H1 (cell line): ENCODE data around the gene RAB11FIP5. TPM values are rescaled to one million over a fixed set of nuclear protein-coding genes. Genes with fewer than 3 reads are reported as not detected.

Experiments
- CTCF ChIA-PET: fragments of 300-600 bp; sonication (Branson Sonifier 250); formaldehyde crosslinking; loops from one replicate; lab custom pipeline; 2021; ENCODE audit not compliant: partially characterized antibody; lab: Charles Lee
- POLR2A ChIA-PET: fragments of 300-600 bp; sonication (Branson Sonifier 250); formaldehyde crosslinking; loops from one replicate; lab custom pipeline; 2021; ENCODE audit warnings: inconsistent platforms; ENCODE audit not compliant: partially characterized antibody; lab: Charles Lee
- DNase-seq, 2 experiments: peaks; one replicate each; pipeline versions ENCODE4 v3.0.0 to v3.0.0-alpha.2; 2010 to 2022; ENCODE audit warnings: low spot score in 2 of 2, low read depth in 1 of 2, mixed read lengths in 1 of 2
- FAIRE-seq: peaks from 2 replicates; lab custom pipeline; 2011; peaks lifted over from hg19 to GRCh38; lab: Jason Lieb, UNC
- H2AFZ ChIP-seq: 2 replicates; pipeline ENCODE4 v1.8.1; 2012; ENCODE audit warnings: low read length, inconsistent platforms
- H2AK5ac ChIP-seq: 2 replicates; pipeline ENCODE4 v1.6.1; 2013; ENCODE audit warnings: low read depth, low read length
- H2BK120ac ChIP-seq: replicated peaks from 2 replicates; pipeline ENCODE3; 2013; ENCODE audit warnings: low read depth, low read length, inconsistent platforms
- H2BK12ac ChIP-seq: 2 replicates; pipeline ENCODE4 v1.6.1; 2013; ENCODE audit warnings: low read depth, low read length
- H2BK15ac ChIP-seq: 2 replicates; pipeline ENCODE4 v1.6.1; 2013; ENCODE audit warnings: low read length
- H2BK20ac ChIP-seq: 2 replicates; pipeline ENCODE4 v1.6.1; 2013; ENCODE audit warnings: low read length
- H2BK5ac ChIP-seq: 2 replicates; pipeline ENCODE4 v1.6.1; 2013; ENCODE audit warnings: low read depth, low read length
- H3K14ac ChIP-seq: 2 replicates; pipeline ENCODE4 v1.6.1; 2013; ENCODE audit warnings: inconsistent platforms; ENCODE audit not compliant: insufficient read length
- H3K18ac ChIP-seq: 2 replicates; pipeline ENCODE4 v1.6.1; 2013; ENCODE audit warnings: low read length; ENCODE audit errors: extremely low read depth
- H3K23ac ChIP-seq: 2 replicates; pipeline ENCODE4 v1.6.1; 2013; ENCODE audit warnings: inconsistent platforms; ENCODE audit not compliant: insufficient read length
- H3K23me2 ChIP-seq: 2 replicates; pipeline ENCODE4 v1.6.1; 2013; ENCODE audit warnings: low read depth, low read length
- H3K27ac ChIP-seq: 2 replicates; pipeline ENCODE4 v1.6.1; 2011; ENCODE audit warnings: low read depth, low read length, inconsistent platforms
- H3K27me3 ChIP-seq, 4 experiments: replicated peaks in 1 of 4; 1 replicate in 1 of 4; 2 replicates in 3 of 4; pipeline versions ENCODE4 v1.6.1 to v1.8.1; 2011 to 2013; ENCODE audit warnings: low read length in 3 of 4, mild to moderate bottlenecking in 3 of 4, inconsistent platforms in 2 of 4, mixed read lengths in 2 of 4, moderate library complexity in 1 of 4; ENCODE audit not compliant: control insufficient read depth in 3 of 4, insufficient read depth in 3 of 4; ENCODE audit errors: extremely low read depth in 1 of 4
- H3K36me3 ChIP-seq, 4 experiments: 2 replicates each; pipeline versions ENCODE4 v1.6.1 to v1.8.1; 2011 to 2013; ENCODE audit warnings: mild to moderate bottlenecking in 4 of 4, low read length in 3 of 4, moderate library complexity in 2 of 4, control low read depth in 1 of 4, inconsistent platforms in 1 of 4; ENCODE audit not compliant: insufficient read depth in 4 of 4, control insufficient read depth in 2 of 4
- H3K4ac ChIP-seq: replicated peaks from 2 replicates; pipeline ENCODE3; 2013; ENCODE audit warnings: low read length, low read depth, mixed read lengths, inconsistent platforms; ENCODE audit not compliant: insufficient read length
- H3K4me1 ChIP-seq, 4 experiments: replicated peaks in 1 of 4; 1 replicate in 1 of 4; 2 replicates in 3 of 4; pipeline versions ENCODE4 v1.6.1 to v1.8.1; 2011 to 2013; ENCODE audit warnings: low read length in 3 of 4, inconsistent platforms in 2 of 4, mixed read lengths in 1 of 4; ENCODE audit not compliant: insufficient read depth in 4 of 4, control insufficient read depth in 3 of 4
- H3K4me2 ChIP-seq, 2 experiments: 2 replicates each; pipeline versions ENCODE4 v1.6.1 to v1.8.1; 2011 to 2013; ENCODE audit warnings: low read depth in 2 of 2, low read length in 2 of 2, control low read depth in 1 of 2, inconsistent platforms in 1 of 2, mild to moderate bottlenecking in 1 of 2; ENCODE audit not compliant: insufficient read depth in 1 of 2
- H3K4me3 ChIP-seq, 4 experiments: fragments of 200-600, 300-600 bp in 1 of 4; sonication (generic), shearing (Covaris generic), sonication (Bioruptor Twin) in 1 of 4; 2 replicates each; pipeline versions ENCODE4 v1.5.1 to v1.8.1; 2011 to 2016; ENCODE audit warnings: low read length in 4 of 4, low read depth in 3 of 4, control low read depth in 2 of 4, inconsistent platforms in 2 of 4, mild to moderate bottlenecking in 2 of 4, mixed read lengths in 1 of 4, moderate library complexity in 1 of 4; ENCODE audit not compliant: insufficient read depth in 2 of 4; ENCODE audit errors: extremely low read depth in 1 of 4
- H3K56ac ChIP-seq: replicated peaks from 2 replicates; pipeline ENCODE3; 2013; ENCODE audit warnings: low read depth, mild to moderate bottlenecking, mixed read lengths, low read length, inconsistent platforms; ENCODE audit not compliant: insufficient read length
- H3K79me1 ChIP-seq: 2 replicates; pipeline ENCODE4 v1.6.1; 2013; ENCODE audit warnings: low read depth, low read length, control low read depth
- H3K79me2 ChIP-seq, 2 experiments: 2 replicates each; pipeline versions ENCODE4 v1.6.1 to v1.8.1; 2012 to 2013; ENCODE audit warnings: low read length in 2 of 2, mild to moderate bottlenecking in 2 of 2, inconsistent platforms in 1 of 2; ENCODE audit not compliant: insufficient read depth in 2 of 2, control insufficient read depth in 1 of 2
- H3K9ac ChIP-seq, 4 experiments: replicated peaks in 1 of 4; 1 replicate in 1 of 4; 2 replicates in 3 of 4; pipeline versions ENCODE4 v1.6.1 to v1.8.1; 2011 to 2013; ENCODE audit warnings: low read depth in 3 of 4, low read length in 3 of 4, control low read depth in 2 of 4, mild to moderate bottlenecking in 2 of 4, moderate library complexity in 2 of 4, inconsistent platforms in 1 of 4; ENCODE audit errors: extremely low read depth in 1 of 4
- H3K9me3 ChIP-seq, 2 experiments: 2 replicates each; pipeline versions ENCODE4 v1.6.1 to v1.8.1; 2012 to 2013; ENCODE audit warnings: mild to moderate bottlenecking in 2 of 2, moderate library complexity in 2 of 2, control low read depth in 1 of 2, inconsistent platforms in 1 of 2, low read depth in 1 of 2, low read length in 1 of 2, mixed read lengths in 1 of 2; ENCODE audit not compliant: insufficient read depth in 2 of 2
- H4K20me1 ChIP-seq, 2 experiments: replicated peaks in 1 of 2; 2 replicates each; pipeline versions ENCODE3 to v1.8.1; 2011 to 2013; ENCODE audit warnings: inconsistent platforms in 2 of 2, low read length in 2 of 2, mild to moderate bottlenecking in 1 of 2; ENCODE audit not compliant: insufficient read depth in 2 of 2, control insufficient read depth in 1 of 2
- H4K5ac ChIP-seq: 2 replicates; pipeline ENCODE4 v1.6.1; 2013; ENCODE audit warnings: low read length, low read depth, mixed read lengths, inconsistent platforms; ENCODE audit not compliant: insufficient read length
- H4K8ac ChIP-seq: 2 replicates; pipeline ENCODE4 v1.8.0; 2013; ENCODE audit warnings: mild to moderate bottlenecking, moderate library complexity, low read length, inconsistent platforms; ENCODE audit not compliant: insufficient read depth; ENCODE audit errors: extremely low read depth
- H4K91ac ChIP-seq: replicated peaks from 2 replicates; pipeline ENCODE3; 2013; ENCODE audit warnings: low read length, mixed read lengths, inconsistent platforms; ENCODE audit not compliant: insufficient read length
- ATF2 ChIP-seq: IDR thresholded peaks from 2 replicates; pipeline ENCODE4 v1.6.1; 2012; ENCODE audit warnings: low read length, inconsistent platforms
- HDAC2 ChIP-seq, 2 experiments: fragments of 300-600 bp in 1 of 2; sonication (generic) in 1 of 2; IDR thresholded peaks; 2 replicates each; pipeline ENCODE4 v1.6.1; 2011 to 2012; ENCODE audit warnings: low read depth in 2 of 2, low read length in 2 of 2, mild to moderate bottlenecking in 2 of 2, moderate library complexity in 2 of 2, borderline replicate concordance in 1 of 2, inconsistent platforms in 1 of 2
- WGBS, 2 experiments: shearing (Covaris generic) in 1 of 2; methylation state at CpG; one replicate each; pipeline versions ENCODE4 v1.1.6 to v1.1.7; 2013 to 2015; ENCODE audit warnings: low lambda C conversion rate in 2 of 2, mixed read lengths in 2 of 2, inconsistent platforms in 1 of 2, low coverage in 1 of 2, missing lambda C conversion rate in 1 of 2; ENCODE audit not compliant: insufficient replicate concordance in 2 of 2, insufficient coverage in 1 of 2, insufficient read length in 1 of 2; ENCODE audit errors: extremely low coverage in 1 of 2, missing lambda C conversion rate in 1 of 2; 5-methylcytosine and 5-hydroxymethylcytosine counted together
- polyA plus RNA-seq, 7 experiments: library from polyadenylated mRNA; depleted of rRNA in 3 of 7; stranded (reverse) in 5 of 7; unstranded in 2 of 7; fragments of >200 nt in 5 of 7; fragments of 200-250 nt in 2 of 7; gene quantifications; 1 replicate in 5 of 7; 2 replicates in 1 of 7; 4 replicates in 1 of 7; pipeline versions ENCODE4 v1.2.1 to v1.2.3, GENCODE V29; 2011 to 2013; ENCODE audit warnings: missing spikeins in 2 of 7, mixed read lengths in 2 of 7
- total RNA-seq: library from RNA; stranded (reverse); fragmentation: NEBNext Ultra II Directional; extraction: Animal tissue kit (Norgen Biotek cat#: 25700); gene quantifications from 2 replicates; pipeline ENCODE4 v1.2.1, GENCODE V29; 2021

Gene RAB11FIP5
- total and polyA plus RNA-seq, 2 of the 8 experiments (the other 6 are each of a cell fraction or from before 2014, with no cell fraction given), result 6.3 to 17.0 TPM

- Histone ChIP-seq H3K4ac (no peak overlapping the region), H4K91ac (no peak overlapping the region)
- no peak for TF ChIP-seq ATF2
- no peak for TF ChIP-seq HDAC2 (IDR thresholded peaks at IDR 0.05; ENCODE audit: borderline replicate concordance in 1 of 2, low read depth in 2 of 2, low read length in 2 of 2)
- TF ChIP-seq, all 59 proteins: peak for 0
- WGBS, 2 experiments, result 95% methylated on average over 2 of the region's 2 CpGs; no CpG with 5 or more reads in 1 of the 2 experiments
- DNase-seq (no peak), FAIRE-seq (no peak)
- Histone ChIP-seq H4K20me1 (no peaks in the 10 kb centered on the region), H2BK15ac (0 out of 2 replicates have a peak overlapping the region, but pooled peaks have one; percentile 83), H3K4me3 (no peak overlapping the region), H4K5ac (no peak overlapping the region), H3K4me1 (no peaks in the 10 kb centered on the region), H2BK5ac (no peak overlapping the region), H3K27me3 (peaks cover 0 to 3% (median 0%) of the 10 kb centered on the region in 4 experiments; a peak in 1 of 7 replicates), H3K4me2 (no peak overlapping the region), H3K23ac (no peak overlapping the region), H2AK5ac (no peak overlapping the region), H3K9me3 (no peaks in the 10 kb centered on the region), H2AFZ (no peak overlapping the region), H3K9ac (no peak overlapping the region), H3K79me2 (no peaks in the 10 kb centered on the region), H3K56ac (no peak overlapping the region), H3K23me2 (no peaks in the 10 kb centered on the region), H3K14ac (no peak overlapping the region), H3K79me1 (no peaks in the 10 kb centered on the region), H2BK120ac (no peak overlapping the region), H4K8ac (peak overlapping the region; percentile 22; the same call in 1 of the 2 replicates), H3K36me3 (no peaks in the 10 kb centered on the region), H3K18ac (no peak overlapping the region), H3K27ac (no peak overlapping the region), H2BK20ac (no peak overlapping the region), H2BK12ac (no peak overlapping the region; the same call in 1 of the 2 replicates)
- POLR2A ChIA-PET, result interaction anchor here (1.9 kb wide), 1 partner anchor 9 kb away, joined by 5 read pairs; no protein-coding TSS in a partner anchor
- CTCF ChIA-PET, result interaction anchor here (2.4 to 3.1 kb wide), 2 partner anchors 14 to 58 kb away, joined by 8 to 14 read pairs; no protein-coding TSS in a partner anchor
Observed at GRCh38 chr2:73142937-73143336, 30.2 kb upstream of the RAB11FIP5 start.
